NCI-H345 treated with DMSO at 0.1 percent for 48 hours (cell line): ENCODE data around the gene VIPR1.

ENCODE experiments used
- DNase-seq: peaks from one replicate; lab custom pipeline; 2025; ENCODE audit not compliant: unreplicated experiment; lab: John Stamatoyannopoulos, UW

Gene VIPR1

DNA sequence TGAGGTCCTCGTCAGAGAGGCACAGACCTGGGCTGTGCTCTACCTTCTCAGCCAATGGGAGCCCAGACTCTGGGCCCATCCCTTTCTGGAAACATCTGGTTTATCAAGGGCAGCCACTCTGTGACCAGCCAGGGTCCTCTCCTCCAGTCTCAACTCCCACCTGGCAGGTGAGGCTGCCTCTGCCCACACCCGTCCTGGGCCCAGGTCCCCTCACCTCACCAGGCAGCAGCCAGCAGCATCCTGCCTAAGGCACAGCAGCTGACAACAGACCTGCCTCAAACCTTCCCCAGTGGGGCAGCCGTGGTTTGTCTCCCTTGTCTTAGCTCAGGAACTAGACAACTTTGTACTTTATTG, 8.7 kb upstream of the VIPR1 start:
- no peak for DNase-seq

DNA sequence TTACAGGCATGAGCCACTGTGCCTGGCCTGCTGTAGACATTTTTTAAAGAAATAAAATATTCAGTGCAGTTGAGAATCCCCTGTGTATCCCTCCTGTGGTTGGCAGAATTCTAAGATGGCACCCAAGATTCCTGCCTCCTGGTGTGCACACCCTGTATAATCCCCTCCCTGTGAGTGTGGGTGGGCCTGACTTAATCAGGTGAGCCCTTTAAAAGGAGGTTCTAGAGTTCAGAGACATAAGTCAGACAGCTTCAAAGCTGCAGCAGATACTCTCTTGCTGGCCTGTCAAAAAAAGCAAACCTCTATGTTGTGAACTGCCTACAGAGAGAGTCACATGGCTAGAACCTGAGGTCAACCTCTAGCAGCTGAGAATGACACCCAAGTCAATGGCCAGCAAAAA, 7.0 kb upstream of the VIPR1 start:
- no peak for DNase-seq

DNA sequence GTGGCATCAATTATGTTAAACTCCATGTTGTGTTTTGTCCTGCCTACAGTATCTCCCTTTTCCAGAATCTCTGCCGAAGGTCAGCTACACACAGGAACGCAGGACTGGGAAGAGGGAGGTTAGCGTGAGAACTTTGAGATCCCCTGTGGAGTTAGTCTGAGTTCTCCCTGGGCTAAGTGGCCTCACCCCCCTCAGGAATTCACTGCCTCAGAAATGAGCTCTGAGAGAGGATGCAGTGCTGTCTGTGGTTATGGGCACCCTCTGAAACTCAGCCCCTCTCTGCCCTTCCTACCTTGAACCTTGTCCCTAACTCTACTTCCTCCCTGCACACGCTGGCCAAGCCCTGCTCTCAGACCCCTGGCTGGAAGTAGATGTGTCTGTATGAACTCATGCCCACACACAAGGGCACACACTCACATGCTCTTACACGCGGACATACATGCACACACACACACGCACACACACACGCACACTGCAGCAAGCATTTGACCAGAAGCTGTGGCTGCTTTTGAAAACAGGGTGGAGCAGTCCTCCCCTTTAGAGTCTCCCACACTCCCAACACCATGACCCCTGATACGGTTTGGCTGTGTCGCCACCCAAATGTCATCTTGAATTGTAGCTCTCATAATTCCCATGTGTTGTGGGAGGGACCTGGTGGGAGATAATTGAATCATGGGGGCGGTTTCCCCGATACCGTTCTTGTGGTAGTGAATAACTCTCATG, 5.3 kb upstream of the VIPR1 start:
- no peak for DNase-seq

DNA sequence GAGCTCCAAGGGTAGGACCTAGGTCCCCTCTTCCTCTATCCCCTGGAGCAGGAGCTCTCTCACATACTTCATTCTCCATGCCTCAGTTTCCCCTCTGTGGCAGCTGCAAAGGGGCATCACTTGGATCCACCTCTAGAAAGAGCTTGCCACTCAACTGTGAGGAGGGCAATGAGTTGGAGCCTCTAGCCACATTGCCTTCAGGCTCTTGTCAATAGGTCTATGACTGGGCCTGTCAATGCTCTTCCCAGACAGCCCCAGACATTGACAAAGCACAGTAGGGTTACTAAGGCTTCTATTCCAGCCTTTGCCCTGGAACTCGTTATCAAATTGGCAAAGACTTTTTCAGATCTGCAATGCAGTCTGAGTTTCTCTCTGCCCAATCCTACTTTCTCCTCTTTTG, 4.4 kb upstream of the VIPR1 start:
- DNase-seq = no peak

DNA sequence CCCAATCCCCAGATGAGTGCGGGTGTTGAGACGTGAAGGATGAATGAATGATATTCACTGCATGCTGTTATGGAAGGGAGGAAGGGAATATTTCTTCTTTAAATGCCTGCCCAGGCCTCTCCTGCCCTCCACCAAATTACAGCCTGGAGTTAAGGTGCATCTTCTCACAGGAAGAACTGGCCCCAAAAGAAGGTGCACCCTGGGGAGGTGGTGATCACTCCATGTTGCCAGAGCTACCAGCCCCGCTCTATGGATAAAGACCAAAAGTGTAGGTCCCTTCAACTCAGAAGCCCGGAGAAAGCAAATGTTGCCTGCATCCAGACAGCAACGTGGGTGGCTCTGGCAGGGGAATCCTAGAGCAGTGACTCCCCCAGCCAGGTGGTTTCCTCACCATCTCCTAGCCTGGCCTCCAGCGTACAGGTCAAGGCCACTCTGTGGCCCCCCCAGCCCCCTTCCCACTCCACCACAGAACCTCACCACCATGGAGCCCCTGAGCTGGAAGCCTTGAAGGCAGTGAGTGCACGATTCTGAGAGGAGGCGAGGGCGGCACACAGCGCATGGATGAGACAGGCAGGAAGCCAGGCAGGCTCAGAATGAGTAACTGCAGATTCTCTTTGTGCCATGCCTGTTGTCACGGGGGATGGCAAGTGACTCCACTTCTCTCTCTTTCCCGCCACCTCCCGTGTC, 3.5 kb upstream of the VIPR1 start:
- no peak for DNase-seq

DNA sequence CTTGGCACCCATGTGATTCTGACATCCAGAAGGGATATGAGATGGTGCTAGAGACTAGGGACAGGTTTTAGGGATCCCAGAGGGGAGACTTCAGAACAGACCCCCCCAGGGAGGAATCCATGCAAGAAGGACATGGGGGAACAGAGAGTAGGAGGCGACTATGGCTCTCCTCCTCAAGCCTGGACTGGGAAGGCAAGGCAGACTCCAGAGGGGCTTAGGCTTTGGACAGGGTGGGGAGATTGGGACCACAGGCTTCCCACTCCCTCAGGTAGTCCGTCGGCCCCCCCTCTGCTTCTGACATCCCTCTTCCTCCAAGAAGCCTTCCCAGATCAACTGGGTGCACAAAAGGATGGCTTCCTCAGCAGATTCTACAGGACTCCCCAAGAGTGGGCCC, 3.0 kb upstream of the VIPR1 start:
- DNase-seq = no peak

DNA sequence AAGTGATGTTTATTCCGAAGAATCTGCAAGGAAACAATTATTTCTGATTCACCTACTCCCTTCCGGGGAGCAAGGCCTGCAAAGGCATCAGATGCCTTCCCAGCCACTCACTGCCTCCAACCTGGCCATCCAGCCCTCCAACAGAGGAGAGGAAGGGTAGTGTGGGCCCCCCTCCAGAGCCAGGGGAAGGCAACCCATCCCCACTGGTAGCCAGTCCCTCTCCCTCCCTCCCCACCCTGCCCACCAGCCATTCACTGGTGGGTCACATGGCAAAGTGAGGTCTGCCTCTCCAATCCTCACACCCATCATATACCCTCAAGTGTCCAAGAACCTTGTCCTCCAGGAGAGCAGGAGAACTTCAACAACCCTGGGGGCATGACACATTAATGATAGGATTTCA, 2.4 kb upstream of the VIPR1 start:
- no peak for DNase-seq

DNA sequence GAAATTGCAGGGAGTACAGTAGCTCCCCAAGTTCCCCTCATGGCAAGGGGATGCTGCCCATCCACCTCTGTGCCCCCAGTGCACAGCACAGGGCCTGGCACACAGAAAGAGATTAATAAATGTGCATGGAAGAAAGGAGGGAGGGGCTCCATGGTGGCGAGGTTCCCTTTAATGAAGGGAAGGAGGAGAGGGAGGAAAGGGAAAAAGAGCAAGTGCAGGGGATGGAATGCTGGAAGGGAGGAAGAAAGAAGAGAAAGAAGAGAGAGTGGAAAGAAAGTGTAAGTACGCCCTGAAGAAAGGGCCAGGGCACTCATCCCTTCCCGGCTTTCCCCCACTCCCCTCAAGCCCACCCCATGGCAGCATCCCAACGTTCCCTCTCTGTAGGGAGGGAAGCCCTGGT, 1.5 kb upstream of the VIPR1 start:
- no peak for DNase-seq

DNA sequence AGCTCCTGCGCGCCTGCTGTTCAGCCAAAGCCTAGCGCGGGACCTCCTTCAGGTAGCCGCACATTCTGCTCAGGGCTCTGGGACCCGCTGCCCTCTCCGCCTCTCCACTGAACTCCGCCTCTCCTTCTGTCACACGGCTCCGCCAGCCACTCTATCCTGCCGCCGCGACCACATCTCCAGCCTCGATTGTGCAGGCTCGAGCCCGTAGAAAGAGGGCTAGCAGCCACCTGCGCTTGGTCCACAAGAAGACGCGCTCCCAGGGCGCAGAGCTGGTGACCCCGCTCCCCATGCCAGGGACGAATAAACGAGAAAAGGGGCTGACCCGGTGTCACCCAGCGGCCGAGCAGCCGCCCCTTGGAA, 1.1 kb upstream of the VIPR1 start:
- DNase-seq = no peak

DNA sequence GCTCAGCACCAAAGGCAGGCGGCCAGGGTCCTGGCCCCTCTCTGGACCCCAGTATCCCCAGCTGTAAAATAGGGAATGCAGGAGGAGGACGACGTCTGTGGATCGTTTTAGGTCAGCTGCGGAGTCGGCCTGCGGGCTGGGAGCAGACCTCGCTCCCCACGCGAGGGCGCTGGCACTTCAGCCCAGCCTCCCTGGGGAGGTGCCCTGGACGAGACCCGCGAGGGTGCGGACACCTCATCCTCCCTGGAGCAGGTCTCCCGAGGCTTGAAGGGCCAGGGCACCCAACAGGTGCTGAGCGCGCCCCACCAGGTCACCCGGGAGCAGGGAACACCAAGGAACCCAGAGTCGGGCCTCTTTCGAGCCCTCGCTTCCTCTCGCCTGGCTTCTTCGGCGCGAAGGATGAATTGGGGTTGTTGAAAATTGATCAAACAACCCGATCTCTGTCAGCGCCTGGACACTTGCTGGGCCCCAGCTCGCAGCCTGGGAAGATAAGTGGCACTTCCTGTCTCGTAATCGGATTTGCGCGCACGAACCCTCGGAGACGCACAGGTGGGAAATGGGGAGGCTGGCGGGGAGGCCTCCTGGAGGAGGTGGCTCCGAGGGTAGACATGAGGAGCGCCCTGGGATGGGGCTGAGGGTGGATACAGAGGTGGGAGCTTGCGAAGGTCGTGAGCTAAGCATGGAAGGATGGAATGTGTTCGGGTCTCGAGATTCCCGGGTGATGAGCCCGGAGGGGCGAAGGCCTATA, 588 bp upstream of the VIPR1 start:
- DNase-seq = no peak

DNA sequence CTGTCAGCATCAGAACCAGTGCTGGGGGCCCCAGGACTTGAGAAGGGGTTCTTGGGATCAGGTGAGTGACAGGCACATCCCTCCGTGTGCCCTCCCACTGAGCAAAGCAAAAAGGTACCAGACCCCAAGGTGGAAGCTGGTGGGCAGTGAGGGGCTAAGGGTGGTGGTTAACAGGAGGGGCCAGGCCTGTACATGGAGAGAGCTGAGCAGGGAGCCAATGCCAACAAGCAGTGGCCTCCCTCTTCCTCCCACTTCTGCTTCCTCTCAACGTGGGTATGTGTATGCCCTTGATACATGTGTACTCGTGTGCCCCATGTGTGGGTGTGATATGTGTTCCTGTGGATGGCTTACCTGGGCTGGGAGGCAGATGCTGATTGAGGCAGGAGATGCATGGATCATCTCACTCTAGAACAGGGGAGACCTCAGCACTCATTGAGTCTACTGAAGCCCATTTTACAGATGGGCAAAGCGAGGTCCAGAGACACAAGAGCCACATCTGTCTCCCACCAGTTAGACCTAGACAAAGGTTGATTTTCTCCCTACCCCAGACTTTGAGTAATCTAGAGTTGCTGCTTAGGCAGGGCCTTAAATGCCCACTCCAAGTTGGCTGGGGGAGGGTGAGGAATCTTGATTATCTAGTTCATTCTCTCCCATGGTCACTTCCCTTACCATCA, 945 bp downstream of the VIPR1 start:
- DNase-seq = no peak

DNA sequence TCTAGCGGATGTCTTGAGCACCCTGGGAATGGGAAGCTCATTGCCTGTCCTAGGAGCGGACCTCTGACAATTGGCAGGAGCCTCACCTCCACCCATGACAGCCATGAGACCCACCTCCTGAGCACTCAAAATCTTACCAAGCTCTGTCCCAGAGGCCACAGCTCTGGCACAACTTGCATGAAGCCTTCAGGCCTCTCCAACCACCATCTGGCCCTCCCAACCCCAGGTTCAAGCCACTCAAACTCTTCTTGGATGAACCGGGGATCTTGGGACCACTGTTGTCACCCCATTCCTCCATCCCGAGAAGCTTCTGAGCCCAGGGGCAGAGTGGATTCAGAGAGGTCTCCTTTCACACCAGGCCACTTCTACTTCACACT, 1.5 kb downstream of the VIPR1 start:
- no peak for DNase-seq

DNA sequence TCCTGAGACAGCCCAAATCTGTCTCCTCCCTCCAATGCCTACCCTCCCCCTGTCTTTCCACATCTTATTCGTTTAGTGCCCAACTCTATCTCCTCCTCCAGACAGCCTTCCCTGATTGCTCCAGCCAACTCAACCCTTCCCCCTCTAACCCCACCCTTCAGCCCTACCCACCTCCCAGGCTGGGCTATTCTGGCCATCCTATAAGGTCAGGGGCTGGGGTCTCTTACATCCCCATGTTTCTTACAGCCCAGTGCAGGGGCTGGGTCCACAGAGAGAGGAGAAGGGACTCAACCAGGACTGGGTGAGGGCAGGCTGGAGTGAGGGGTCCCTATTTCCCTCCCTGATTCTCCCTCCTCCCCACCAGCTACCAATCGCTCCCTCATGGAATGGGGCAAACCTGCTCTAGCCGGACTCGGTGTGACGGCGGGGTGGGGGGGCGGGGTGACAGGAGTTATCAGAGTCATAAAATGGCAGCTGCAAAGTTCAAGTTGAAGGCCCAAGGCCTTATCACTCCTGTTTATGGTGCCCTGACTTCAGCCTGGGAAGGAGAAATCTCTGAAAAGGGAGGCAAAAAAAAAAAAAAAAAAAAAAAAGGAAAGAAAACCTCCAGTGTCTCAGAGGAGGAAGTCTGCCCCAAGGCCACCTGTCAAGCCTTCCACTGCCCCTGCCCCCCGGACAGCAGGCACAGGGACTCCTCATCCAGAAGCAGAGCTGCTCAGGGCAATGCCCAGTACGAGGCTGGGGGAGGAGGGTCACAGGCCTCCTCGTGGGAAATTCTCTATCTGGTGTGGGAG, 2.1 kb downstream of the VIPR1 start:
- no peak for DNase-seq

DNA sequence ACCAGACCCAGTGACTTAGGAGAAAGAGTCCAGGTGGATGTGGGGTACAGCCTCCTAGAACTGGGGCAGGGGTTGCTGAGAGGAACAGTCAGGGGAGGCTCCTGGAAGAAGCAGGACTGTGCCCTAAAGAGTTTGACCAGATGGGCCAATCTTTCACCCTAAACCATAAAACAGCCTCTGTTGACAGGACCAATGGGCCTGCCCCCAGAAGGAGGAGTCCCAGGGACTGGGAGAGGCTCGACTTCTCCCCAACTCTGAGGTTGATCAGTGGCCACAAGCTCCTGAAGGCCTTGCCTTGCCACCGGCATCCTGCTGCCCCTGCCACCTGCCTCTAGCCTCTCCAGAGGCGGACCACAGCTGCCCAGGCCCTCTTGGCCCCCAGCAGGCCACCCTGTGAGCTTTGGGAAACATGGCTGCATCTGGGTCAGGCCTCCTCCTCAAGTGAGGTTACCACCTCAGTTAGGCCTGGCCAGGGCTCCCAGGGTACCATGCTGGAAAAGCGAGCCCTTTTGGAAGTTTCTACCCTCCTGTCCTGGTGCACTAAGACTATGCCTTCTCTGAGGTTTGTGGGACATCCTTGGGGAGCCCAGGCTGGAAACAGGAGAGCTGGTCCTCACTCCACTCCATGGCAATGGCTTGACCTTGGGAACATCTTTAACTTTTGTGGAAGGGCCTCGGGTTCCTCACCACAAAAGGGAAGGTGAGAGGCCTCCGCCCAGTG, 2.8 kb downstream of the VIPR1 start:
- no peak for DNase-seq

DNA sequence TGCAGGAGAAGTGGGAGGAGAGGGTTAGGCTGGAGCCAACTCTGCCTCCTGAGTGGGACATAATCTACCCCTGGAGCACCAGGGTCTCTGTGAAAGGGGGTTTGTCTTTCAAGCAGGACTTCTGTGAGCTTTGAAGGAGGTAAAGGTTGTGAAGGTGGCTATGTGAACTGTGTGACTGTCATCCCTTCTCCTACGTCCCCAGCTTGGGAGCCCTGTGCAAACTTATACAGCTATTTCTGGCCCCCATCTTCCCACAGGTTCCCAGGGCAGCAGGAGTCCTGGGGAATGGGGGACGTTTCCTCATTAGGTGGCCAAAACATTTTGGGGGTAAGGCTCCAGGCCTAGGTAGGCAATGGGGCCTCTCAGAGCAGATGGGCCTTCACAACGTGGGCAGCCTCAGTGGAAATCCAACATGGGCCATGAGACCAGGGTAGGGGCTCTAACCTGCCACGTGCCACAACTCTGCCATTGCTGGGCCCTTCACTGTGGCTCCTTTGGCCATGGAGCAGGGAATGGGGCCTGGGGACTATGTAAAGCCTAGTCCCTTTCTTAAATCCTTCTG, 3.5 kb downstream of the VIPR1 start:
- DNase-seq = no peak

DNA sequence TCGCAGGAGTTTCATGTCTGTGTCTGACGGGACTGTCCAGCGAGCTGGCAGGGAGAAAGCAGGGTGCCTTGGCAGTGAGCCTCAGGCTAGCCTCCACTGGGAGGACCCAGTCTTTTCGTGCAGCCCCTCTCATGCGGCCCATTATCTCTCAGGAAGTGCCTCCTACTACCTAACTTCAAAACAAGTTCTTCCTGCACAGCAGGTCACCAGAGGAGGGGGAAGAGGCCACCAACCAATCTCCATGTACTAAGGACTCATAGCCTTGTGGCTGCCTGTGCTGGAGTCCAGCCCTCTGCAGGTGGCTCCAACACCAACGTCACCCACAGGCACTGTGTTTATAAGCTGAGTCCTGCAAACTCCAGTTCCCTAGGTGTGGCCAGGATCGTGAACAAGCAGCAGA, 4.8 kb downstream of the VIPR1 start:
- DNase-seq = no peak

DNA sequence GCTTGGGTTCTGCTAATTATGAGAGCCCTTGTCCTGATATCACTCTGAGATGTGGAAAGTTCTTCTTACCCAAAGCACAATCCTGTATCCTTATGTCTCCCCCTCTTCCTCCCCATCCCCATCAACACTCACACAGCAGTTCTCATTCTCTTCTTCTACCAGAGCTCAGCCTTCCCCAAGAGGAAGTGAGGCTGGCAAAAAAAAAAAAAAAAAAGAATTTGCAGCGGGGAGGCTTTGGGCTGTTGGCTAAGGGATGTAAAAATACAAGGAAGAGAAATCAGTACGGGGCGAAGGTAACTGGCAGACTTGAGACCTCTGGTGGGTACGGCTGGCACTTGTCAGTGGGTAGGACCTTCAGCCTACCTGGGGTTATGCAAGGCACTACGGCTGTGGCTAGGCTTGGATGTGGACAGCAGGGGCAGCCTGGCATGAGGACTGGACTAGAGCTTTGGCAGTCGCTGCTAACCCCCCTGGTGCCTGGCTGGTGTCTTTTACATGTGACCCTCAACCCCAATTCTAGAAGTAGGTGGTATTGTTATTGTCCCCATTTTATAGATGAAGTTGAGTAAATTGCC, 5.4 kb downstream of the VIPR1 start:
- DNase-seq = no peak

DNA sequence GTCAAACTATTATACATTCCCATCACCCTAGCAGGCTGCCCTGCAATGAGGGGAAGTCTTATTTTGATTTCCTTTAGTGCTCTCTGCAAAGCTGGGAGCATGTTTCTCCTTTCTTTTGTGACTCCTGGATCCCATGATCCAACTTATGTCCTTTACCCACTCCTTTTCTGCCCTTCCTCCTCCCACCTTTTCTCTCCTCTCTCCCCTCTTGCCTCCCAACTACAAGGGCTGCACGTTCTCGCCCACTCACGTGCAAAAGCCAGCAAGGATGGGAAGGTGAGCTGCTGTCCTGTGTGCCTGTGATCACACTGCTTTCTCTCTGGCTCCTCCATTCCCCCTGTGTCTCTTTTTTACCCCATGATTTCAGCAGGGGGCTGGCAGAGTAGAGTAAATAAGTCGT, 6.1 kb downstream of the VIPR1 start:
- DNase-seq = no peak

DNA sequence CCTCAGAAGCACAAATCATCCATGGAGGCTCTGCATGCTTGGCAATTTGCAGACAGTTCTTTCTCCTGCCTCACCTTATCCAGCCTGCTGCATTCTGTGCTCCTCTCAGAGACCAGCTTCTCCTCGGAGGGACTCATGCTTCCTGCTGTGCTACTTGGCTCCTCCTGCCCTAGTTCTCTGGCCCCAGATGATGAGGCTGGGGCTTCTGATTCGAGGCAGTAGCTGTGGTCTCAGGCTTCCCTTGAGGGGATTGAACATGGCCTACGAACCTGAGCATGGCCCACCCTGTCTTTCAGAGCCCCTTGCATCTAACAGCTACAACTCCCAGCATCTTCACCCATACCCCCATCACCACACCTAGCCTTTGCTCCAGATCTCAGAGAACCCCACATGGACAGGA, 6.7 kb downstream of the VIPR1 start:
- DNase-seq = no peak

DNA sequence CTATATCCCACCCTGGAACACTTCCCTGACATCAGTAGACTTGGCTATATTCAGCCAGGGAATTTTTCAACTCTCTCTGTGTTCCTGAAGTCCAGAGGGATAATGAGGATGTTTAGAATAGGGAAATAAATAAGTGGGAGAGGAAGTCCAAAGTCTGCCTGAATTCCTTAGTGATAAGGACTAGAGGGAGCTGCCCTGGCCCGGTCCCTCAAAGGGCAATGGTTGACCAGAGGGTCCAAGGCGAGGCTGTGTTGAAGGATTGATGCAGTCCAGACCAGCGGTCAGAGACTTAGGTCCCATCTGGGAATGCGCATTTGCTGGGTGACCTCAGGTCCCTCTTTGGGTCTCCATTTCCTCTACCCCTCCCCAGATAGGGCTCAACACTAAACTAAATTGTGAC, 7.9 kb downstream of the VIPR1 start:
- DNase-seq = no peak
